ENCODE data around the gene PYROXD2. TPM values are rescaled to one million over a fixed set of nuclear protein-coding genes. Genes with fewer than 3 reads are reported as not detected.

PYROXD2 gene
- total and polyA plus RNA-seq, 9 donors, result 4.6 to 14.1 (median 10.0) TPM

GRCh38 chr10:98400482-98400881, 14.5 kb downstream of the PYROXD2 start:
- Histone ChIP-seq H3K27me3 (no peaks in the 10 kb centered on the region), H3K36me3 (no peaks in the 10 kb centered on the region), H3K27ac (no peak overlapping the region), H3K4me3 (no peak overlapping the region), H3K9me3 (no peaks in the 10 kb centered on the region), H3K4me1 (ENCODE audit: insufficient read depth) (no peaks in the 10 kb centered on the region)
- WGBS, 3 donors, result 86 to 95% (median 89%) methylated on average over 2 of the region's 2 CpGs
- no peak for DNase-seq
- TF ChIP-seq POLR2A (IDR thresholded peaks at IDR 0.05) (no peak), EP300 (IDR thresholded peaks at IDR 0.05) (no peak)
- TF ChIP-seq, protein P1, sequence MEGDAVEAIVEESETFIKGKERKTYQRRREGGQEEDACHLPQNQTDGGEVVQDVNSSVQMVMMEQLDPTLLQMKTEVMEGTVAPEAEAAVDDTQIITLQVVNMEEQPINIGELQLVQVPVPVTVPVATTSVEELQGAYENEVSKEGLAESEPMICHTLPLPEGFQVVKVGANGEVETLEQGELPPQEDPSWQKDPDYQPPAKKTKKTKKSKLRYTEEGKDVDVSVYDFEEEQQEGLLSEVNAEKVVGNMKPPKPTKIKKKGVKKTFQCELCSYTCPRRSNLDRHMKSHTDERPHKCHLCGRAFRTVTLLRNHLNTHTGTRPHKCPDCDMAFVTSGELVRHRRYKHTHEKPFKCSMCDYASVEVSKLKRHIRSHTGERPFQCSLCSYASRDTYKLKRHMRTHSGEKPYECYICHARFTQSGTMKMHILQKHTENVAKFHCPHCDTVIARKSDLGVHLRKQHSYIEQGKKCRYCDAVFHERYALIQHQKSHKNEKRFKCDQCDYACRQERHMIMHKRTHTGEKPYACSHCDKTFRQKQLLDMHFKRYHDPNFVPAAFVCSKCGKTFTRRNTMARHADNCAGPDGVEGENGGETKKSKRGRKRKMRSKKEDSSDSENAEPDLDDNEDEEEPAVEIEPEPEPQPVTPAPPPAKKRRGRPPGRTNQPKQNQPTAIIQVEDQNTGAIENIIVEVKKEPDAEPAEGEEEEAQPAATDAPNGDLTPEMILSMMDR (IDR thresholded peaks at IDR 0.05), result no peak
- intact Hi-C loops (cut with DNase I), result no loop called here

DNA sequence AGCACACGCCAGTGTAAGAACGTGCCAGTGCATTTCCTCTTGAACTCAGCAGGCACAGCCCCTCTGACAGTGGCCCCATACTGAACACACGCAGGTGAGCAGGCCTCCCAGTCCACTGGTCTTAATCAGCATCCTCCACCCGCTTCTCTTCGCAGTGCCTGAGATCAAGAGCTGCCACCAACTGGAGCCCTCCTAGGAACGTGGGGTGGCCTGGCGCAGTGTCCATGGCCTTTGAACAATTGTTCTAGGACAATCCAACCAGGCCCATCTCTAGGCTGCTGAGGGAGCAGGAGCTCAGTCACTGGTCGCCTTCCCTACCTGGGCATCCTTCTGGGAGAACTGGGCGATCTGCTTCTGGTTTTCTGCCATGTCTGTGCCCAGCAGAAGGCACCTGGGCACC, 15.2 kb downstream of the PYROXD2 start:
- TF ChIP-seq, protein P1 (IDR thresholded peaks at IDR 0.05), result no peak
- TF ChIP-seq EP300 (IDR thresholded peaks at IDR 0.05), result no peak
- TF ChIP-seq POLR2A (IDR thresholded peaks at IDR 0.05), result no peak
- 90 to 96% (median 93%) methylated on average over 9 of the region's 9 CpGs for WGBS, 3 donors
- intact Hi-C loops (cut with DNase I), result no loop called here
- Histone ChIP-seq H3K9me3 (no peaks in the 10 kb centered on the region), H3K36me3 (no peaks in the 10 kb centered on the region), H3K27me3 (no peaks in the 10 kb centered on the region), H3K4me1 (ENCODE audit: insufficient read depth) (no peaks in the 10 kb centered on the region), H3K4me3 (no peak overlapping the region), H3K27ac (no peak overlapping the region)
- DNase-seq, result no peak

- no peak for DNase-seq
- WGBS, 3 donors, result 93 to 95% (median 93%) methylated on average over 9 of the region's 9 CpGs
- Histone ChIP-seq H3K36me3 (no peaks in the 10 kb centered on the region), H3K4me3 (no peak overlapping the region), H3K27ac (no peak overlapping the region), H3K4me1 (ENCODE audit: insufficient read depth) (no peaks in the 10 kb centered on the region), H3K27me3 (no peaks in the 10 kb centered on the region), H3K9me3 (no peaks in the 10 kb centered on the region)
- TF ChIP-seq EP300 (IDR thresholded peaks at IDR 0.05) (no peak), POLR2A (IDR thresholded peaks at IDR 0.05) (no peak)
- TF ChIP-seq, protein P1 (IDR thresholded peaks at IDR 0.05), result no peak
- intact Hi-C loops (cut with DNase I), result no loop called here
These were observed 17.8 kb downstream of the PYROXD2 start for GRCh38 chr10:98397089-98397600.

- WGBS, 3 donors, result 92 to 93% (median 93%) methylated on average over 6 of the region's 6 CpGs
- TF ChIP-seq POLR2A (IDR thresholded peaks at IDR 0.05) (no peak), EP300 (IDR thresholded peaks at IDR 0.05) (no peak)
- TF ChIP-seq, protein P1 (IDR thresholded peaks at IDR 0.05), result no peak
- no peaks in the 10 kb centered on the region for H3K36me3 ChIP-seq
- no peaks in the 10 kb centered on the region for H3K9me3 ChIP-seq
- no peak for DNase-seq
- no peak overlapping the region for H3K4me3 ChIP-seq
- H3K27me3 ChIP-seq, result no peaks in the 10 kb centered on the region
- H3K27ac ChIP-seq, result no peak overlapping the region
- H3K4me1 ChIP-seq (ENCODE audit: insufficient read depth), result peaks cover 2% of the 10 kb centered on the region
- intact Hi-C loops (cut with DNase I), result no loop called here
These were observed 18.6 kb downstream of the PYROXD2 start for GRCh38 chr10:98396096-98397063.
